Epithelial cell of prostate (primary cell): ENCODE results near the gene C5AR1.
"Not testable (repeated sequence)": the region's sequence is repeated elsewhere in the genome, so short reads cannot be mapped to it uniquely, and the experiment has no call there.

Source experiments
- DNase-seq: peaks from one replicate; pipeline ENCODE4 v3.0.0-alpha.2; 2011; ENCODE audit warnings: low read depth, low spot score
- H3K27ac ChIP-seq: fragments of 450-650 bp; 2 replicates; pipeline ENCODE4 v1.5.1; 2017; ENCODE audit warnings: mild to moderate bottlenecking

The C5AR1 gene

GRCh38 chr19:47309608-47310007 lies at the start of gene C5AR1:
Gene C5AR1 (plus strand): TSS chr19:47309861. CDS start chr19:47309896, 35 bp downstream.
- no peak for DNase-seq
- peak within 1 kb of the TSS; percentile 46 for H3K27ac ChIP-seq

- no peak for DNase-seq
- no peak overlapping the region for H3K27ac ChIP-seq
Measured at GRCh38 chr19:47260476-47260875, 49.2 kb upstream of the C5AR1 start.

GRCh38 chr19:47261946-47262793 lies 47.5 kb upstream of the C5AR1 start:
- H3K27ac ChIP-seq, DNase-seq: not testable (repeated sequence)

GRCh38 chr19:47264629-47265028 lies 45.0 kb upstream of the C5AR1 start:
- DNase-seq, result no peak
- no peak overlapping the region for H3K27ac ChIP-seq

- no peak for DNase-seq
- H3K27ac ChIP-seq, result no peak overlapping the region
Measured at GRCh38 chr19:47266401-47266941, 43.2 kb upstream of the C5AR1 start.

GRCh38 chr19:47267350-47267759 lies 42.3 kb upstream of the C5AR1 start:
- no peak for DNase-seq

GRCh38 chr19:47268028-47268427 lies 41.6 kb upstream of the C5AR1 start:
- H3K27ac ChIP-seq, result no peak overlapping the region
- no peak for DNase-seq

More at GRCh38 chr19:47267350-47267759, 42.3 kb upstream of the C5AR1 start:
- H3K27ac ChIP-seq, result no peak overlapping the region

- no peak overlapping the region for H3K27ac ChIP-seq
- no peak for DNase-seq
Measured at GRCh38 chr19:47269596-47269995, 40.1 kb upstream of the C5AR1 start.

GRCh38 chr19:47270408-47270807 lies 39.3 kb upstream of the C5AR1 start:
- no peak for DNase-seq
- H3K27ac ChIP-seq, result no peak overlapping the region

- no peak overlapping the region for H3K27ac ChIP-seq
- DNase-seq, result no peak
Measured at GRCh38 chr19:47271949-47272348, 37.7 kb upstream of the C5AR1 start.

GRCh38 chr19:47272448-47273312 lies 37.0 kb upstream of the C5AR1 start:
- peak overlapping the region; percentile 94 for H3K27ac ChIP-seq
- DNase-seq, result no peak

GRCh38 chr19:47273313-47274070 lies 36.2 kb upstream of the C5AR1 start:
- H3K27ac ChIP-seq, result peak overlapping the region; percentile 94
- peak; percentile 55 for DNase-seq

GRCh38 chr19:47274071-47274890 lies 35.4 kb upstream of the C5AR1 start, which contains the start of gene INAFM1:
Gene INAFM1 (plus strand): TSS chr19:47274885. CDS start chr19:47274920, 35 bp downstream.
- H3K27ac ChIP-seq, result peak within 1 kb of the TSS; percentile 94
- peak; percentile 70 for DNase-seq

- H3K27ac ChIP-seq, result no peak overlapping the region
- DNase-seq, result no peak
Measured at GRCh38 chr19:47274891-47275761, 34.5 kb upstream of the C5AR1 start.

GRCh38 chr19:47275791-47276461 lies 33.7 kb upstream of the C5AR1 start:
- no peak for DNase-seq
- H3K27ac ChIP-seq, result no peak overlapping the region

- H3K27ac ChIP-seq, DNase-seq: not testable (repeated sequence)
Measured at GRCh38 chr19:47276513-47276912, 33.1 kb upstream of the C5AR1 start.

- no peak for DNase-seq
- no peak overlapping the region for H3K27ac ChIP-seq
Measured at GRCh38 chr19:47280183-47280797, 29.4 kb upstream of the C5AR1 start.
